ENCODE results near the gene ARHGEF19. TPM values are rescaled to one million over a fixed set of nuclear protein-coding genes. Genes with fewer than 3 reads are reported as not detected.
"Not testable (repeated sequence)": the region's sequence is repeated elsewhere in the genome, so short reads cannot be mapped to it uniquely, and the experiment has no call there.

The ARHGEF19 gene
- total RNA-seq, 1 experiment from 2014 or later = 21.1 TPM

DNA sequence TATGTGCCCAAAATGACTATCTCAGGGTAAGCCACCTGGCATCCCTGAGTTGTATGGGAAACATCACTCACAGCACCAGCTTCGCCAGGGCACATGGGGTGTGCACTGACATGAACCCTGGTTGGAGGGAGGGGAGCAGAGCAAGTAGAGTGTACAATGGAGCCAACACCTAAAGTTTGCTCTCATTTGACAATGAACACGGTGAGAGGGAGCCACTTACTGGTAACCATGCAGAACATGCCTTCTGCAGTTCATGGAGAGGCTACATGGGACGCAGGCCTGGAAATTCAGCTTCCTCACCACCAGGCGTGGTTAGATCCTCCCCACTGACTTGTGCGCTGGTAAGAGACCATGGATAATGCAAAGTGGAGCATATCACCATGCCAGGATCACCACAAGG lies 34.5 kb upstream of the ARHGEF19 start:
- Histone ChIP-seq H3K4ac (ENCODE audit: low read depth, low read length) (no peak overlapping the region), H3K23ac (ENCODE audit: insufficient read length, low read depth, low read length) (no peak overlapping the region), H2BK20ac (ENCODE audit: low read depth, low read length, poor library complexity, severe bottlenecking) (no peak overlapping the region), H3K9ac (ENCODE audit: extremely low read depth, insufficient read length, low read length) (no peak overlapping the region), H4K5ac (ENCODE audit: insufficient read length, low read depth, low read length) (no peak overlapping the region), H4K8ac (replicated peaks; ENCODE audit: insufficient read length, low read depth, low read length) (no peak overlapping the region), H4K91ac (ENCODE audit: insufficient read length, low read depth, low read length) (no peak overlapping the region), H2BK15ac (ENCODE audit: low read depth, low read length) (no peak overlapping the region), H3K14ac (ENCODE audit: insufficient read depth, low read length) (no peak overlapping the region), H3K56ac (ENCODE audit: insufficient read length, low read depth, low read length) (no peak overlapping the region), H2AFZ (ENCODE audit: low read length) (no peak overlapping the region), H3K4me1 (ENCODE audit: insufficient read depth, low read length) (no peaks in the 10 kb centered on the region), H3K79me2 (ENCODE audit: insufficient read depth, low read length) (no peaks in the 10 kb centered on the region), H3K79me1 (ENCODE audit: insufficient read depth, low read depth, low read length, poor library complexity, severe bottlenecking) (no peaks in the 10 kb centered on the region), H3K27me3 (ENCODE audit: insufficient read depth, low read length) (no peaks in the 10 kb centered on the region), H2AK5ac (ENCODE audit: insufficient read length, low read length) (no peak overlapping the region), H3K4me2 (ENCODE audit: insufficient read depth, insufficient read length, low read length) (no peak overlapping the region), H3T11ph (ENCODE audit: low read length) (no peak overlapping the region), H4K20me1 (ENCODE audit: control insufficient read depth, insufficient read depth, insufficient read length) (no peaks in the 10 kb centered on the region), H2BK120ac (ENCODE audit: low read depth, low read length, poor library complexity, severe bottlenecking) (no peak overlapping the region), H2BK5ac (ENCODE audit: insufficient read length, low read length) (no peak overlapping the region), H3K18ac (ENCODE audit: insufficient read length, low read depth, low read length) (no peak overlapping the region), H3K23me2 (ENCODE audit: insufficient read length, low read depth, low read length, poor library complexity, severe bottlenecking) (no peaks in the 10 kb centered on the region), H3K9me3 (ENCODE audit: control insufficient read depth, low read depth, low read length) (no peaks in the 10 kb centered on the region), H3K27ac (ENCODE audit: insufficient read length, low read depth, low read length) (no peak overlapping the region), H2BK12ac (ENCODE audit: insufficient read length, low read depth, low read length) (no peak overlapping the region)
- Mint-ChIP-seq H3K9me3 (no peaks in the 10 kb centered on the region), H3K27ac (no peak overlapping the region), H3K27me3 (ENCODE audit: low read depth) (no peaks in the 10 kb centered on the region), H3K4me3 (no peak overlapping the region), H3K4me1 (peaks cover 3 to 4% of the 10 kb centered on the region in 2 experiments), H3K36me3 (ENCODE audit: insufficient read depth in 1 of 3, low read depth in 3 of 3) (peaks cover 2 to 22% (median 9%) of the 10 kb centered on the region in 3 experiments; a peak in 6 of 7 replicates)
- no CpG with 5 or more reads among the region's 5 CpGs for WGBS (ENCODE audit: extremely low coverage, insufficient read length, low lambda C conversion rate)
- TF ChIP-seq, protein P1, sequence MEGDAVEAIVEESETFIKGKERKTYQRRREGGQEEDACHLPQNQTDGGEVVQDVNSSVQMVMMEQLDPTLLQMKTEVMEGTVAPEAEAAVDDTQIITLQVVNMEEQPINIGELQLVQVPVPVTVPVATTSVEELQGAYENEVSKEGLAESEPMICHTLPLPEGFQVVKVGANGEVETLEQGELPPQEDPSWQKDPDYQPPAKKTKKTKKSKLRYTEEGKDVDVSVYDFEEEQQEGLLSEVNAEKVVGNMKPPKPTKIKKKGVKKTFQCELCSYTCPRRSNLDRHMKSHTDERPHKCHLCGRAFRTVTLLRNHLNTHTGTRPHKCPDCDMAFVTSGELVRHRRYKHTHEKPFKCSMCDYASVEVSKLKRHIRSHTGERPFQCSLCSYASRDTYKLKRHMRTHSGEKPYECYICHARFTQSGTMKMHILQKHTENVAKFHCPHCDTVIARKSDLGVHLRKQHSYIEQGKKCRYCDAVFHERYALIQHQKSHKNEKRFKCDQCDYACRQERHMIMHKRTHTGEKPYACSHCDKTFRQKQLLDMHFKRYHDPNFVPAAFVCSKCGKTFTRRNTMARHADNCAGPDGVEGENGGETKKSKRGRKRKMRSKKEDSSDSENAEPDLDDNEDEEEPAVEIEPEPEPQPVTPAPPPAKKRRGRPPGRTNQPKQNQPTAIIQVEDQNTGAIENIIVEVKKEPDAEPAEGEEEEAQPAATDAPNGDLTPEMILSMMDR (conservative IDR thresholded peaks at IDR 0.05) = no peak
- no peak for DNase-seq

DNA sequence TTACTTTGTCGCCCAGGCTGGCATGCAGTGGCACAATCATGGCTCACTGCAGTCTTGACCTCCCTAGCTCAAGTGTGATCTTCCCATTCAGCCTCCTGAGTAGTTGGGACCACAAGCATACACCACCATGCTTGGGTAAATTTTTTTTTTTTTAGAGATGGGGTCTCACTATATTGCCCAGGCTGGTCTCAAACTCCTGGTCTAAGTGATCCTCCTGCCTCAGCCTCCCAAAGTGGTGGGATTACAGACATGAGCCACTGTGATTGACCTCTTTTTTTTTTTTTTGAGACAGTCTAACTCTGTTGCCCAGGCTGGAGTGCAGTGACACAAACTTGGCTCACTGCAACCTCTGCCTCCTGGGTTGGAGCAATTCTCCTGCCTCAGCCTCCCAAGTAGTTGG lies 33.8 kb upstream of the ARHGEF19 start:
- not testable (repeated sequence) for H3K23ac ChIP-seq (ENCODE audit: insufficient read length, low read depth, low read length); H4K91ac ChIP-seq (ENCODE audit: insufficient read length, low read depth, low read length); H3K4ac ChIP-seq (ENCODE audit: low read depth, low read length); H3K4me2 ChIP-seq (ENCODE audit: insufficient read depth, insufficient read length, low read length); H2AFZ ChIP-seq (ENCODE audit: low read length); H2BK12ac ChIP-seq (ENCODE audit: insufficient read length, low read depth, low read length); H4K20me1 ChIP-seq (ENCODE audit: control insufficient read depth, insufficient read depth, insufficient read length); H3K9me3 Mint-ChIP-seq; H3K79me1 ChIP-seq (ENCODE audit: insufficient read depth, low read depth, low read length, poor library complexity, severe bottlenecking); H2BK20ac ChIP-seq (ENCODE audit: low read depth, low read length, poor library complexity, severe bottlenecking); H3K27me3 Mint-ChIP-seq (ENCODE audit: low read depth); H4K5ac ChIP-seq (ENCODE audit: insufficient read length, low read depth, low read length); H3K9ac ChIP-seq (ENCODE audit: extremely low read depth, insufficient read length, low read length); H2BK120ac ChIP-seq (ENCODE audit: low read depth, low read length, poor library complexity, severe bottlenecking); H2BK5ac ChIP-seq (ENCODE audit: insufficient read length, low read length); H3K4me1 ChIP-seq (ENCODE audit: insufficient read depth, low read length); H3K79me2 ChIP-seq (ENCODE audit: insufficient read depth, low read length); H3K9me3 ChIP-seq (ENCODE audit: control insufficient read depth, low read depth, low read length); H2AK5ac ChIP-seq (ENCODE audit: insufficient read length, low read length); H3T11ph ChIP-seq (ENCODE audit: low read length); H3K18ac ChIP-seq (ENCODE audit: insufficient read length, low read depth, low read length); H3K4me3 Mint-ChIP-seq; DNase-seq; H3K23me2 ChIP-seq (ENCODE audit: insufficient read length, low read depth, low read length, poor library complexity, severe bottlenecking); H3K14ac ChIP-seq (ENCODE audit: insufficient read depth, low read length); H4K8ac ChIP-seq (replicated peaks; ENCODE audit: insufficient read length, low read depth, low read length); H3K27ac ChIP-seq (ENCODE audit: insufficient read length, low read depth, low read length); H3K4me1 Mint-ChIP-seq; H3K27me3 ChIP-seq (ENCODE audit: insufficient read depth, low read length); H2BK15ac ChIP-seq (ENCODE audit: low read depth, low read length); H3K56ac ChIP-seq (ENCODE audit: insufficient read length, low read depth, low read length)
- Mint-ChIP-seq H3K27ac (0 out of 7 replicates have a peak overlapping the region, but pooled peaks of 1 of the 3 experiments have one; percentile 86), H3K36me3 (ENCODE audit: insufficient read depth in 1 of 3, low read depth in 3 of 3) (peaks cover 0 to 15% (median 4%) of the 10 kb centered on the region in 3 experiments; a peak in 2 of 7 replicates)
- no CpG with 5 or more reads among the region's 1 CpG for WGBS (ENCODE audit: extremely low coverage, insufficient read length, low lambda C conversion rate)
